Right lobe of liver (tissue), 6 donors: ENCODE results near the gene ANKAR. TPM values are rescaled to one million over a fixed set of nuclear protein-coding genes. Genes with fewer than 3 reads are reported as not detected.
A peak's percentile ranks its signal among the peaks of the same experiment; 100 is the strongest.
"Not testable (repeated sequence)": the region's sequence is repeated elsewhere in the genome, so short reads cannot be mapped to it uniquely, and the experiment has no call there.

Experiments used
- ATAC-seq, 4 donors: fragments of 200-7000 bp; cut with Tn5 transposase; one replicate each; pipeline ENCODE4 v1.9.1; 2020; ENCODE audit warnings: mild to moderate bottlenecking in 4 of 4, moderate library complexity in 4 of 4
- DNase-seq, 3 donors: peaks; one replicate each; pipeline ENCODE4 v3.0.0-alpha.2; 2020
- H3K27ac ChIP-seq, 3 donors: fragments of 200-600 bp; one replicate each; pipeline ENCODE4 v1.8.0; 2022
- H3K27me3 ChIP-seq, 2 donors: fragments of 200-600 bp; one replicate each; pipeline ENCODE4 v1.8.0; 2022
- H3K36me3 ChIP-seq, 4 donors: fragments of 200-600 bp; sonication (generic) in 1 of 4; one replicate each; pipeline versions ENCODE4 v1.5.1 to v1.8.0; 2017 to 2022; ENCODE audit warnings: control low read depth in 1 of 4
- H3K4me1 ChIP-seq, 4 donors: fragments of 200-600 bp; sonication (generic) in 1 of 4; one replicate each; pipeline versions ENCODE4 v1.5.1 to v1.8.0; 2017 to 2022; ENCODE audit warnings: control low read depth in 1 of 4
- H3K4me3 ChIP-seq, 3 donors: fragments of 200-600 bp; one replicate each; pipeline ENCODE4 v1.8.0; 2022
- H3K9me3 ChIP-seq, 4 donors: fragments of 200-600 bp; sonication (generic) in 1 of 4; one replicate each; pipeline versions ENCODE4 v1.5.1 to v1.8.0; 2017 to 2022; ENCODE audit warnings: control low read depth in 1 of 4
- POLR2A ChIP-seq: fragments of 450-650 bp; IDR thresholded peaks from one replicate; pipeline ENCODE4 v1.6.1; 2017; ENCODE audit warnings: antibody characterized with exemption, mild to moderate bottlenecking
- WGBS: methylation state at CpG from one replicate; pipeline ENCODE4 v1.1.6; 2018; ENCODE audit warnings: low coverage, low lambda C conversion rate; ENCODE audit not compliant: insufficient coverage; ENCODE audit errors: missing lambda C conversion rate; 5-methylcytosine and 5-hydroxymethylcytosine counted together
- intact Hi-C, 2 donors: fragments of 100-400 bp; cut with DNase I; formaldehyde crosslinking; loops; one replicate each; pipeline versions ENCODE4 v1.11.2 to v1.14.1; 2022
- total RNA-seq, 6 experiments: library from RNA; depleted of rRNA in 2 of 6; stranded (reverse); fragments of >200 nt in 2 of 6; fragmentation: NEBNext Ultra II Directional in 3 of 6; extraction: Animal tissue kit (Norgen Biotek cat#: 25700) in 3 of 6; gene quantifications; one replicate each; pipeline versions ENCODE4 v1.1.0 to v1.2.4, GENCODE V29; 2016 to 2023
- TF ChIP-seq, protein P1 (sequence below), 4 donors: fragments of 200-600 bp in 3 of 4; fragments of 450-650 bp in 1 of 4; IDR thresholded peaks; one replicate each; pipeline versions ENCODE4 v1.5.1 to v1.8.0; 2016 to 2022; ENCODE audit warnings: antibody characterized with exemption in 4 of 4, mild to moderate bottlenecking in 2 of 4
- donor health status: DM: no; HTN: yes; CAD: no.
- donor health status: DM: no; HTN: no; CAD: no.
- donor health status: DM: no; HTN: no; CAD: no.
- donor health status: DM: no; HTN: yes; CAD: no.
- donor health status: DM: no; HTN: yes; CAD: no.

The ANKAR gene
- total RNA-seq, 6 experiments from 2014 or later = 2.9 to 9.2 (median 4.8) TPM

DNA sequence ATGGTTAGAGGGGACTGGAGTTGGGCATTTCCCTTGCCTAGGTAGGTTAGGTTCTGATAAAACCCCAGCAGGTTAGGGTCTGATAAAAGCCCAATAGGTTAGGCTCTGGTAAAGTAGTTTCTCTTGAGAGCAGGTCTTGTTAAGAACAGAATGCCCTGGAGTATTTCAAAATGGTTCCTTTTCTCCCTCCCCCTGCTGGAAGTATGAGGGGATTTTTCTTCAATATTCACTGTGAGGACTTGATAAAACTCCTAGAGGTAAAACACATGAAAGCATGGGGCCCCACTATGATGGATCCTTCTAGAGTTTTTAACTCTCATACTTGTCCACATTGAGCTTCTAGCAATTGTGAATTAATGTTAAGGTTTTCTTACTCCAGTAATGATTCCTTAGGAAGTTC lies 27.6 kb downstream of the ANKAR start:
- no peak overlapping the region for H3K4me3 ChIP-seq
- intact Hi-C loops = no loop called here
- no peaks in the 10 kb centered on the region for H3K9me3 ChIP-seq
- H3K4me1 ChIP-seq = peaks cover 0 to 7% (median 0%) of the 10 kb centered on the region in 4 donors
- no peaks in the 10 kb centered on the region for H3K36me3 ChIP-seq
- no peak overlapping the region for H3K27ac ChIP-seq
- no peak for DNase-seq
- ATAC-seq = no peak
- TF ChIP-seq, protein P1, sequence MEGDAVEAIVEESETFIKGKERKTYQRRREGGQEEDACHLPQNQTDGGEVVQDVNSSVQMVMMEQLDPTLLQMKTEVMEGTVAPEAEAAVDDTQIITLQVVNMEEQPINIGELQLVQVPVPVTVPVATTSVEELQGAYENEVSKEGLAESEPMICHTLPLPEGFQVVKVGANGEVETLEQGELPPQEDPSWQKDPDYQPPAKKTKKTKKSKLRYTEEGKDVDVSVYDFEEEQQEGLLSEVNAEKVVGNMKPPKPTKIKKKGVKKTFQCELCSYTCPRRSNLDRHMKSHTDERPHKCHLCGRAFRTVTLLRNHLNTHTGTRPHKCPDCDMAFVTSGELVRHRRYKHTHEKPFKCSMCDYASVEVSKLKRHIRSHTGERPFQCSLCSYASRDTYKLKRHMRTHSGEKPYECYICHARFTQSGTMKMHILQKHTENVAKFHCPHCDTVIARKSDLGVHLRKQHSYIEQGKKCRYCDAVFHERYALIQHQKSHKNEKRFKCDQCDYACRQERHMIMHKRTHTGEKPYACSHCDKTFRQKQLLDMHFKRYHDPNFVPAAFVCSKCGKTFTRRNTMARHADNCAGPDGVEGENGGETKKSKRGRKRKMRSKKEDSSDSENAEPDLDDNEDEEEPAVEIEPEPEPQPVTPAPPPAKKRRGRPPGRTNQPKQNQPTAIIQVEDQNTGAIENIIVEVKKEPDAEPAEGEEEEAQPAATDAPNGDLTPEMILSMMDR (IDR thresholded peaks at IDR 0.05) = peak in 1 of 4 donors; percentile 5
- no peak for TF ChIP-seq POLR2A
- no peaks in the 10 kb centered on the region for H3K27me3 ChIP-seq

DNA sequence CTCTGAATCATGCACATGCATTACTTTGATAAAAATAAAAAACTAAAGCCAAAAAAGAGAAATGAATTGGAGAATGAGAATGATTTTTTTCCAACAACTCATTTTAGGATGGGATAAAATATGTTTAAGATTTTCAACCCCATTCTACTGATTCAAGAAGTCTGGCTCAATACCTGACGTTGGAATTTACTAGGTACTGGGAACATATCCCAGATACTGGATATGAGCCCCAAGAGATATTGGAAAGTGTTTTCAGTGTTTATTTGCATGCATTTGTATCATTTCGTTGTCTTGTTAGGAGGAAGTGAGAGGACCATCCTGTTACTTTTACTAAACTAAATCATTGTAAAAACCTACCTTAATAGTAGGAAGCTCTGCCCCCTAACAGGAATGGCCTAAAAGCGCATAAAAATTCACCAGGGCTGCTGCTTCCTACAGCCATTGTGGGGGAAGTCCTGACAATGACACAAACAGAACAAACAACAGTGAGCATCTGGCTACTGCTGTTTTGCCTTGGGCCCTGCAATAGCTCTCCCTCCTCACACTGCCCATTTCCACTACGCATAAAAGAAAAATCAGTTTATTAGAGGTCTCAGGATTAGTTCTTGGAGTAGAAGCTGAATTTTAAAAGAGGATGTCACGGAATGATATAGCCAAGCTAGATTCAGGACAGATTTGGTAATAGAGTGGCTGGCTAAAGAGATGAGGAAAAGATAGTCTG lies 35.2 kb downstream of the ANKAR start:
- Histone ChIP-seq H3K27me3 (no peaks in the 10 kb centered on the region), H3K27ac (no peak overlapping the region), H3K9me3 (no peaks in the 10 kb centered on the region), H3K36me3 (no peaks in the 10 kb centered on the region), H3K4me3 (no peak overlapping the region), H3K4me1 (no peaks in the 10 kb centered on the region)
- no peak for TF ChIP-seq POLR2A
- TF ChIP-seq, protein P1 (IDR thresholded peaks at IDR 0.05) = no peak
- no peak for DNase-seq
- 79% methylated on average over 5 of the region's 5 CpGs for WGBS
- intact Hi-C loops = no loop called here
- no peak for ATAC-seq

DNA sequence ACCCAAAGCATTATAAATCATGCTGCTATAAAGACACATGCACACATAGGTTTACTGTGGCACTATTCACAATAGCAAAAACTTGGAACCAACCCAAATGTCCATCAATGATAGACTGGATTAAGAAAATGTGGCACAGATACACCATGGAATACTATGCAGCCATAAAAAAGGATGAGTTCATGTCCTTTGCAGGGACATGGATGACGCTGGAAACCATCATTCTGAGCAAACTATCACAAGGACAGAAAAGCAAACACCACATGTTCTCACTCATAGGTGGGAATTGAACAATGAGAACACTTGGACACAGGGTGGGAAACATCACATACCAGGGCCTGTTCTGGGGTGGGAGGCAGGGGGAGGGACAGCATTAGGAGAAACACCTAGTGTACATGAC lies 43.1 kb downstream of the ANKAR start:
- H3K4me1 ChIP-seq, DNase-seq, H3K27me3 ChIP-seq, ATAC-seq, H3K9me3 ChIP-seq, H3K36me3 ChIP-seq, intact Hi-C loops, H3K27ac ChIP-seq, H3K4me3 ChIP-seq: not testable (repeated sequence)
- no CpG with 5 or more reads among the region's 1 CpG for WGBS

DNA sequence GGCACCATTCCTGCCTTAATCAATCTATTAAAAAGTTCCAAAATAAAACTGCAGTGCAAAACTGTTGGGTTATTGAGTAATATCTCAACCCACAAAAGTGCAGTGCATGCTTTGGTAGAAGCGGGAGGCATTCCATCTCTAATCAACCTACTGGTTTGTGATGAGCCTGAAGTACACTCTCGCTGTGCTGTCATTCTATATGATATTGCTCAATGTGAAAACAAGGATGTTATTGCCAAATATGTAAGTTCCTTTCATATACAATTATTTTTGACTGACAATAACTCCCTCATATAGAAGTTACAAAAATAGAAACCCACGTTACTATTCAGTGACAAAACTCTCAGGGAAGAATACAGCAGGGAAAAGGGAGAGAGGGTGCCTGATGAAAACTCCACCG lies 45.1 kb downstream of the ANKAR start:
- ATAC-seq = no peak
- TF ChIP-seq POLR2A = no peak
- TF ChIP-seq, protein P1 (IDR thresholded peaks at IDR 0.05) = no peak
- H3K27ac ChIP-seq = no peak overlapping the region
- DNase-seq = no peak
- no peaks in the 10 kb centered on the region for H3K27me3 ChIP-seq
- H3K4me1 ChIP-seq = no peaks in the 10 kb centered on the region
- WGBS = 80% methylated on average over 4 of the region's 4 CpGs
- H3K4me3 ChIP-seq = no peak overlapping the region
- intact Hi-C loops = no loop called here
- H3K9me3 ChIP-seq = no peaks in the 10 kb centered on the region
- no peaks in the 10 kb centered on the region for H3K36me3 ChIP-seq

DNA sequence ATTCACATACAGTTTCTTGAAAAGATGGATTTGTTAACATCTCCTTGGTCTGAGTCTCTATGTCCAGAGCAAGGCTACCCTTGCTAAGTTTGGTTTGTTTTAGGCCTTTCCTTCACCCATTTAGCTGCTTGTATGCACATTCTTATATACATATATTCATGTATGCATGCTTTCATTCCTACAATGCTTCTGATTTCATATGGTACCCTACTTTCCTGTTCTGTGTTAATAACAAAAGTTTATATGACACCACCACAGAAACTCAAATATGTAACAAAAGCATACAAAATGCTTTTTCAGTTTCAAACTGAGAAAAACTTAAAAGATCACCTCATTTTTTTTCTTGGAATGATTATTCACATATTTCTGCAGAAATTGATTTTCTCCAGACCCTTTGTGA lies 48.7 kb downstream of the ANKAR start:
- Histone ChIP-seq H3K27me3 (no peaks in the 10 kb centered on the region), H3K27ac (no peak overlapping the region), H3K36me3 (peaks cover 0 to 3% (median 0%) of the 10 kb centered on the region in 4 donors), H3K9me3 (no peaks in the 10 kb centered on the region), H3K4me1 (no peaks in the 10 kb centered on the region), H3K4me3 (no peak overlapping the region)
- DNase-seq = no peak
- TF ChIP-seq POLR2A = no peak
- no peak for ATAC-seq
- intact Hi-C loops = no loop called here

Other genes with a start within 250 kb of the ANKAR start
- 10 to 100 TPM in 4 of 6 experiments, 1 to 10 TPM in 2; 7.5 to 19.5 (median 11.8) TPM for gene WDR75, start 233.2 kb upstream of the ANKAR start, total RNA-seq
- 100 to 1,000 TPM; 101 to 289 (median 134) TPM for gene SLC40A1, start 93.9 kb upstream of the ANKAR start, total RNA-seq
- 10 to 100 TPM; 18.7 to 31.6 (median 27.0) TPM for gene ASNSD1, start 13.2 kb upstream of the ANKAR start, total RNA-seq
- 1 to 10 TPM; 2.6 to 6.1 (median 4.3) TPM for gene OSGEPL1, start 88.1 kb downstream of the ANKAR start, total RNA-seq
- 10 to 100 TPM; 19.1 to 46.1 (median 28.7) TPM for gene ORMDL1, start 109.7 kb downstream of the ANKAR start, total RNA-seq
- gene PMS1, start 109.8 kb downstream of the ANKAR start, total RNA-seq = 1 to 10 TPM; 8.1 to 9.5 (median 8.4) TPM